ENCODE data around the gene C16orf78. TPM values are rescaled to one million over a fixed set of nuclear protein-coding genes. Genes with fewer than 3 reads are reported as not detected.

The C16orf78 gene
- total RNA-seq, 1 donor from 2014 or later: not detected

DNA sequence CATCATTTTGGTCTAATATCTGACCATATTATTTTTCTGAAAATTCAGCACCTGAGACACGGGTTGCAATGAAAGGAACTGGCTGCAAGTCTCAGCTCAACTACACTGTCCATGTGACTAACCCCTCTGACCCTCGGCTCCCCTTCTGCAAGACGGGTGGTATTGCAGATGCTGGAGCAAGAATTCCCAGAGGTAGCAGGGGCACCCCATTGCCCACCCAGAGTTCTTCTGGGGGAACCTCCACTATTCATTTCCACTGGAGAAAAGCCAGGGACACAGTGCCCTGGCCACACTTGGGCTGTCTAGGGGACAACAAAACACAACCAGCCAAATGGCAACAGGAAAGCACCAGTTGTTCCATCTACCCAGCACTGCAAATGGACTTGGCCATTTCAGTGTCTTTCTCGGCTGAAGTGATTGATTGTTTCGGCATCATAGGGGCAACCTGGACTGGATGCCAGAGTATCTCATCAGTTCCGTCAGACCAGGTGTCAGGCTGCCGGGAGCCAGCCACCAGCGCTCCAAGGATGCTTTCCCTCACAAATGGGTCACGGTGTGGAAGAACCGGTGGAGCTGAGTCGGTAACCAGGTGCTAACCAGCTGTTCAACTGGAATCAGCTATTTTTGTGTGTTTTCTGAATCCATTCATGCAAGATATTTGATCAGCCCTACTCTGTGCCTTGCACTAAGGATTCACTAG, 58.1 kb downstream of the C16orf78 start:
- no peak for DNase-seq

DNA sequence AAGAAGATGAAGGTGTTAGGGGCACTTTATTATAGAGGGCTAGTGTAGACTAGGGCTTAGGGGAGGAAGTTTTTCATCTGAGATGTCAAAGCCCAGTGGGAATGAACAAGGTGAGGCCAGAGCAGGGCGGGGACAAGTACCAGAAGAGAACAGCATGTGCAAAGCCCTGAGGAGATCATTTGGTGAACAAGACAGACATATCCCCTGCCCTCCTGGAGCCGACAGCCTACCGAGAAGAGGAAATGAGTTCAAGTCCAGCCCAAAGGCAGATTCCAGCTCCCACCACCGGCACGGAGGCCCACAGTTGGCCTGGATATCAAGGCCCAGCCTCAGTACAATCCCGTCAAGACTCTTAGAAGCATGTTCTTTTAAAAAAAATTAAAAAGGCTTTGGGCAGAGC, 61.1 kb downstream of the C16orf78 start:
- no peak for DNase-seq

DNA sequence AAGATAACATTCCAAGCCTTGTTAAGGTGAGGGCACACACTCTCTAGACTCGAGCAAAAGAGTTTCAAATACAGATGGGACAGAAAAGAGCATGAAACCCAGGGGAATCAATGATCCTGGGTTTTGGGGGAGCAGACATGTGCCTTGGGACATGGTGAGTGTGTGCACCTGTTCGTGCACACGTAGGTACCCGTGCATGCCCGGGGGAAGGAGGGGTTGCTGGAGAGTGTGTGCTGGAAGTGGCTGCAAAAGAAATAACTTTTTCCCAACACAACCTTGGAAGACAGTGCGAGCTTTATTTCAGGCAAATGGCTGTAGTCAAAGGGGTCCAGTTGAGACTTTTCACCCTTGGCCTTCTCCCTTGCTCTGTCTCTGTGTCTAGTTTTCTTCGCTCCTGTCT, 62.6 kb downstream of the C16orf78 start:
- no peak for DNase-seq

DNA sequence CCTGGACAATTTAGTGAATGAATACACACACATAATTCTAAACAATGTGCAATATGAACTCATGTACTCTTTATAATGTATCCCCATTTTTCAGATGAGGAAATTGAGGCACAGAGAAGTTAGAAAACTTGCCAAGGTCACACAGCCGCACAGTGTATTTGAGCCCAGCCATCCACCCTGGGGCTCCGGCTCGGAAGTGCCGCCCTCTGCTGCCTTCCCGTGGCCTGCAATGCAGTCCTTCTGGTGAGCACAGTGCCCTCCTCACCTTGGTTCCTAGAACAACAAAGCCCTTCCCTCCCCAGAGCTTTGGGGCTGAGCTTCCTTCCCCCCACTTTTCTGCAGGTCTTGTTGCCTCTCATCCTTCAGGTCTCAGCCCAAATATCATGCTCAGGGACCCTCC, 63.7 kb downstream of the C16orf78 start:
- no peak for DNase-seq

DNA sequence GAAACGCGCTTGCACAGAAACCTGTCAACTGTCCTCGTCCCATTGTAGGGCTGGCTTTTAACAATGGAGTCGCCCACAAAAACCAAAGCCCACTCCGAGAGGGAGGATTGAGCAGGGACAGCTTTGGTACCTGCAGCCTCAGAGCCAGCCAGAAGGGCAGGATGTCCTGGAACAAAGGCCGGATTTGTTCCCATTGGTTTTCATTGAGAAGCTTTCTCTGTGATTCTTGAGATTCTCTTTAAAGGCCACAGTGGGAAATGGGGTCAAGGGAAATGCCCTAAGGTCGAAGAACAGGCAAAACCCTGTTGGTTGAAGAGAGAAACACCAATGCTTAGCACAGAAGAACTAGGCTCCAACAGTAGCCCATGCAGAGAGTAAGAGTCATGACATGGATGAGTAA, 65.4 kb downstream of the C16orf78 start:
- DNase-seq: no peak

DNA sequence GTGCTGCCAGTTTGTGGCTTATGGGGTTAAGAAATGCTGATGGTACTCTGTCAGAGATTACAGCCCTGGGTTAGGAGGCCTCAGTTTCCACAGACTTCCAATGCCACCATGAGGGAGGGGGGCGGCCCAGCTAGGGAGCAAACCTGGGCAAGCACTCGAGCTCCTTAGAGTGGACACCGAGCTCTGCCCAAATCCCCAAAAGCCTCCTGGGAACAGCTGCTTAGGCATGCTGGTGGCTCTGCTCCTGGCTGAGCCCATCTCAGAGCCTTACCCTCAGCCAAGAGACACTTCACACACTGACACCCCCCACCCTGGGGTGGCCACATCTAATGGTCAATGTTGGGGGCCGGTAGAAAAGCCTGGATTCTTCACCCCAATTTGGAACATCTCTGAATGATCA, 66.1 kb downstream of the C16orf78 start:
- DNase-seq: no peak

DNA sequence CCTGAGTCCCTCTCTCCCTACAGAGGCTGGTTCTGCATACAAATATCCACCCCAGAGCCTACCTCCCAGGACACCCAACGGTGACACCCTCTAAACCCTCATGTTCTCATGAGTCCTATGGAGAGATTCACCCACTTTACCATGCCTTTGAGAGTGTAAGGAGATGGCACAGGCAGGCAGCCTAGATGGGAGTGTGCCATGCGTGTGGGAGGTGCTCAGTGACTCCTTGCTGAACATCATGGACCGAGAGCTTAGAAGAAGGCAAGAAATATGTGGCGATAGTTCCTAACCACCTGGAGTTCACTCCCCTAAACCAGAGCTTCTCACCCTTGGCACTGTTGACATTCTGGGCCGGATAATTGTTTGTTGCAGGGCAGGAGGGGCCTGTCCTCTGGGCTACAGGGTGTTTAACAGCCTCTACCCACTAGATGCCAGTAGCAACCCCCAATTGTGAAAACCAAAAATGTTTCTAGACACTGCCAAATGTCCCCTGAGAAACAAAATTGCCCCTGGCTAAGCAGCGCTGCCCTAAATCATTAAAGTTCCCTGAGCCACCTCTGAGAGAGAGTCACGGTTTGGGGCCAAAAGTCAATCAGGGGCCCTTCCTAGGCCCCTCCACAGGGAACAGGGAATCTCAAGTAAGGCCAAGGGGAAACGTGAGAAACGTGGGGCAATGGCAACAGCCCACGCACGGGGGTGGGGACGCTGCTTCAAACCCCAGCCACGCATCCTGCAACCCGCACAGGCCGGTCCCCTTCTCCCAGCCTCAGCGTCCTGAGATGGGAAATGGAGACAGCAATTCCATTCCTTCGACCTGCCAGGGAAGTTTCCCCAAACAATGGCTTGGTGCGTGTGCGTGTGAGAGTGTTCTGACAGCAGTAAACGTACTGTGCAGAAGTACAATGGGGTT, 66.8 kb downstream of the C16orf78 start:
- no peak for DNase-seq

DNA sequence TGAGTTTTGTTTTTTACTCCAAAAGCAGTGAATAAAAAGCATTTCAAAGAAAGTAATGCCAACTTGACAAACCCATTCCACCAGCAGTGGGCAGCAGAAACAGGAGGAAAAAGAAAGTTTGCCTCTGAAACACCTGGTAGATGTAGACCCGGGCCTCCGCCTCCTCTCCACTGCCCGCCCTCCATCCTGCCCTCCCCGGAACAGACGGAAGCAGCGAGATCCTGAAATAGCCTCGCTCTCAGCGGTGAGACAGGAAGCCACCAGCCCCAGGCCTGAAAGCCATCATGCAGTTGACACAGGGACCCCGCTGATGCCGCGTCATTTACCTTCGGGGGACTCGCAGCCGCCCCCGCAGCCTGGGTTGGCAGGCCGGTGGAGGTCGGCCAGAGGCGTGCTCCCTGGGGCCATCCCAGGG, 67.8 kb downstream of the C16orf78 start:
- DNase-seq: no peak

DNA sequence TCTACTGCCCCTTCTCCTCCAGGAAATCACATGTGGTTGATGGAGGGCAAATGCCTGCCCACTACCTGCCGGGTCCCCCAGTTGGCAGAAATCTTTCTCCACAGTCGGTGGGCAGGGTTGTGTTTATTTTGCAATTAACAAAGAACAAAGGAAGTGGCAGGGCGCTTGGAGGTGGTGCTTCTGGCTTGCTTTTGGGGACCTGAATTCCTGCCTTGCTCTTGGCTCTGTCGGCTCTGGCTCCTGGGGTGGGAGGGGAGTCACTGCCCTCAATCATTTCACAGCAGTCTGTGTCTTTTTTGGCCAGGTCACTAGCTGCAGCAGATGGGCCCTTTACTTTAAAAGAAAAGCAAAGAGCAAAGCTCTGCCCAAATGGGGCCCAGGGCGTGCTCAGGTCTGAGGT, 69.2 kb downstream of the C16orf78 start:
- no peak for DNase-seq

DNA sequence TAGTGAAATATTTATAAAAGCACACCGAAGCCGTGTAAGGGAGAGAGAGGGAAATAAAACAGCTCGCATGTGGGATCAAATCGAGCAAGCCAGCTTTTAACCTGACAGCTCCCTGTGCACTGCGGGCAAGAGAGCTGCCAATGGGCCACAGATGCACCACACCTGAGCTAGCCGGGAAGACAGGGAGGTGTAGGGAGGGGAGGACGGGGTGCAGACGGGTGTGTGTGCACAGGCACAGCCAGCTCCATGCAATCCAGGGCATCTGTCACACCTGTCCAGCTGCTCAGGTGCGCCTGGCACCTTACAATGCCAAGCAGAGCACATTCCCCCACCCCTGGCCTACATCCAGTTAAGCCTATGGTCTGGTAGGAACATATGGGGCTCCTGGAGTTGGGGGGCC, 70.0 kb downstream of the C16orf78 start:
- DNase-seq: no peak

DNA sequence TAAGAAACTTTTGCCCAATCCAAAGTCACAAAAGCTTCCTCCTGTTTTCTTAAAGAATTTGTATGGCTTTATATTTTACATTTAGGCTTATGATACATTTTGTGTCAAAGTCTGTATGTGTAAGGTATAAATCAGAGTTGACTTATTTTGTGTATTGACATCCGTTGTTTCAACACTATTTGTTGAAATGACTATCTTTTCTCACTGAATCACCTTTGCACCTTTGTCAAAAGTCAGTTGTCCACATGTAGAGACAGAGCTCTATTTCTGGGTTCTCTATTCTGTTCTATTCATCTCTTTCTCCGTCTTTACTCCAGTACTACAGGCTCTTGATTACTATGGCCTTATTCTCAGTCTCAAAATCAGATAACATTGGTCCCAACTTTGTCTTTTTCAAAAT, 73.2 kb downstream of the C16orf78 start:
- DNase-seq: no peak

Other genes with a start within 250 kb of the C16orf78 start
- 0.30 TPM for gene CBLN1, start 92.0 kb upstream of the C16orf78 start, total RNA-seq

Measured in skin of body (tissue), 2 donors.